Activated CD8-positive, alpha-beta memory T cell treated with anti-CD3 and anti-CD28 coated beads, Interleukin-2, amount 10 ng/mL, durations not matched to agents 7 days and 5 days (primary cell): ENCODE results near the gene TMEM53. TPM values are rescaled to one million over a fixed set of nuclear protein-coding genes. Genes with fewer than 3 reads are reported as not detected.
A peak's percentile ranks its signal among the peaks of the same experiment; 100 is the strongest.
"Not testable (repeated sequence)": the region's sequence is repeated elsewhere in the genome, so short reads cannot be mapped to it uniquely, and the experiment has no call there.

Experiments
- ATAC-seq: fragments of 150-1000 bp; cut with Tn5 transposase; one replicate; pipeline ENCODE4 v1.10.0; 2021; ENCODE audit warnings: moderate library complexity
- CTCF ChIA-PET: fragments of 350-600 bp; sonication (Branson Sonifier 250); formaldehyde crosslinking; loops from one replicate; lab custom pipeline; 2021; ENCODE audit warnings: antibody characterized with exemption; lab: Charles Lee
- DNase-seq: peaks from one replicate; pipeline ENCODE4 v3.0.0-alpha.2; 2020
- H3K27ac Mint-ChIP-seq: one replicate; pipeline ENCODE4 v1.8.0; 2021; ENCODE audit warnings: mild to moderate bottlenecking, mixed read lengths
- H3K27me3 Mint-ChIP-seq: one replicate; pipeline ENCODE4 v1.8.0; 2021; ENCODE audit warnings: mixed read lengths
- H3K36me3 Mint-ChIP-seq: one replicate; pipeline ENCODE4 v1.8.0; 2021; ENCODE audit warnings: mild to moderate bottlenecking, mixed read lengths
- H3K4me1 Mint-ChIP-seq: one replicate; pipeline ENCODE4 v1.8.0; 2021; ENCODE audit warnings: mixed read lengths
- H3K4me3 Mint-ChIP-seq: one replicate; pipeline ENCODE4 v1.8.0; 2021; ENCODE audit warnings: mild to moderate bottlenecking, moderate library complexity, mixed read lengths
- H3K9me3 Mint-ChIP-seq: one replicate; pipeline ENCODE4 v1.8.0; 2022; ENCODE audit warnings: low read depth, mixed read lengths
- total RNA-seq, 2 experiments: library from RNA; stranded (reverse); gene quantifications; one replicate each; pipeline ENCODE4 v1.2.3, GENCODE V29; 2021

The TMEM53 gene
- total RNA-seq, 2 experiments from 2014 or later: 3.6 to 3.7 TPM

- no peak for ATAC-seq
- CTCF ChIA-PET: interaction anchor here (3.7 kb wide), 1 partner anchor 8 kb away, joined by 18 read pairs; no protein-coding TSS in a partner anchor
- Mint-ChIP-seq H3K27ac (no peak overlapping the region), H3K9me3 (no peaks in the 10 kb centered on the region), H3K27me3 (no peaks in the 10 kb centered on the region), H3K4me3 (no peak overlapping the region), H3K36me3 (no peaks in the 10 kb centered on the region), H3K4me1 (peaks cover 21% of the 10 kb centered on the region)
- no peak for DNase-seq
Observed at GRCh38 chr1:44677201-44677766, 3.0 kb upstream of the TMEM53 start.

DNA sequence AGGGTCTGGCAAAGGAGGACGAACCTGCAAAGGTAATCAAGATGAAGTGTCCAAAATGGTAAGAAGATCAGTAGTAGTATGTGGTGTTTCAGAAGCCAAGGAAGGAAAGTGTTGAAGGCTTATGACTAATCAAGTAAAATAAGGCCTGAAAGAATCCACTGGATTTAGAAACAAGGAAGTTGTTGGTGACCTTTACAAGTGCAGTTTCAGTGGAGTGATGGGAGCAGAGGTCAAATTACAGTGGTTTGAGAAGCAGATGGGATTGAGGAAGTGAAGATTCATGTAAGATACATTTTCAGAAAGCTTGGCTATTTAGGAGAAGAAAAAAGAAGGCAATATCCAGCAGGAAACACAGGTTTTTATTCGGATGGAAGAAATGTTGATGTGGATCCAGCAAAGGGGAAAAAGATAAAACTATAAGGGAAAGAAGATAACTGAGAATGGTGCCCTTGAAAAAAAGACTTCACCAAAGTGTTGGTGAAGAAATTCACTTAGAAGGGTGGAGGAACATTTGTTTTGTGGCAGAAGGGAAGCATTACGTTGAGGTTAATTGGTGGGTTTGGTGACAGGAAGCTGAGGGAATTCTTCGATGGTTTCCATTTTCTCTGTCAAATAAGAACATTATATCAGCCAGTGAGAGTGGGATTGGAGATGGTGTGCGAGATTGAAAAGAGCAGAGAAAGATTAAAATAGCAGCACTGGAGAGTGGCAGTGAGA, 2.4 kb upstream of the TMEM53 start:
- H3K4me1 Mint-ChIP-seq: peaks cover 26% of the 10 kb centered on the region
- ATAC-seq: no peak
- no peaks in the 10 kb centered on the region for H3K9me3 Mint-ChIP-seq
- no peak for DNase-seq
- CTCF ChIA-PET: interaction anchor here (1.6 to 3.7 kb wide), 3 partner anchors 9 to 22 kb away, joined by 3 to 18 read pairs (median 8); no protein-coding TSS in a partner anchor
- no peak overlapping the region for H3K27ac Mint-ChIP-seq
- no peak overlapping the region for H3K4me3 Mint-ChIP-seq
- H3K27me3 Mint-ChIP-seq: no peaks in the 10 kb centered on the region
- H3K36me3 Mint-ChIP-seq: no peaks in the 10 kb centered on the region

GRCh38 chr1:44675186-44675585, 905 bp upstream of the TMEM53 start:
- Mint-ChIP-seq H3K9me3 (no peaks in the 10 kb centered on the region), H3K4me1 (peaks cover 32% of the 10 kb centered on the region), H3K27ac (peak overlapping the region; percentile 90), H3K27me3 (no peaks in the 10 kb centered on the region), H3K4me3 (peak overlapping the region; percentile 78), H3K36me3 (no peaks in the 10 kb centered on the region)
- CTCF ChIA-PET: interaction anchor here (0.7 to 6.2 kb wide), 13 partner anchors 11 to 664 kb away, joined by 3 to 49 read pairs (median 4); no protein-coding TSS in a partner anchor
- no peak for ATAC-seq
- DNase-seq: no peak

DNA sequence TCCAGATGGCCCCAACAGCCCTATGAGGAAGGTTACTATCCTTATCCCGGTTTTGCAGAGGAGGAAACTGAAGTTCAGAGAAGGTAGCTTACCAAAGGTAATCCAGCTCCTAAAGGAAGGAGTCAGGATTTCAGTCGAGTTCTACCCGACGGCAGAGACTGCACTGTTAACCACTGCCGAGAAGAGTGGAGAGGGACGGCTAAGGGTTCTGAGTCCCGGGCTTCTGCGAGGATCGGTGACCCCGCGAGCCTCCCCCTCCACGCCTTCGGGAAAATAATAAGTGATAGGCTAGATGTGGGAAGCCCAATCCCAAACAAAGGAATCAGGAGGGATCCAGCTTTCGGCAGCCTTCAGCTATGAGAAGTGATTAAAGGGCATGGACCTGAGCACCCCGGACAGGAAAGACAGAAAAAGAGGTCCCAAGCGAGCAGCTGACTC, 587 bp downstream of the TMEM53 start:
- H3K4me1 Mint-ChIP-seq: peaks cover 32% of the 10 kb centered on the region
- H3K4me3 Mint-ChIP-seq: peak overlapping the region; percentile 78
- ATAC-seq (no peak), DNase-seq (no peak)
- CTCF ChIA-PET: interaction anchor here (0.7 to 6.2 kb wide), 14 partner anchors 9 to 456 kb away, joined by 3 to 49 read pairs (median 4); partner anchors contain the start of gene RNU5D-1
- H3K36me3 Mint-ChIP-seq: no peaks in the 10 kb centered on the region
- H3K27ac Mint-ChIP-seq: peak overlapping the region; percentile 54
- H3K27me3 Mint-ChIP-seq: no peaks in the 10 kb centered on the region
- H3K9me3 Mint-ChIP-seq: no peaks in the 10 kb centered on the region

GRCh38 chr1:44672961-44673674, 1.2 kb downstream of the TMEM53 start:
- no peaks in the 10 kb centered on the region for H3K27me3 Mint-ChIP-seq
- no peak for ATAC-seq
- no peaks in the 10 kb centered on the region for H3K36me3 Mint-ChIP-seq
- peaks cover 32% of the 10 kb centered on the region for H3K4me1 Mint-ChIP-seq
- CTCF ChIA-PET: interaction anchor here (0.6 to 6.2 kb wide), 10 partner anchors 9 to 80 kb away, joined by 3 to 49 read pairs (median 5); partner anchors contain the start of gene RNU5D-1
- DNase-seq: no peak
- peak overlapping the region; percentile 78 for H3K4me3 Mint-ChIP-seq
- peak overlapping the region; percentile 54 for H3K27ac Mint-ChIP-seq
- no peaks in the 10 kb centered on the region for H3K9me3 Mint-ChIP-seq

DNA sequence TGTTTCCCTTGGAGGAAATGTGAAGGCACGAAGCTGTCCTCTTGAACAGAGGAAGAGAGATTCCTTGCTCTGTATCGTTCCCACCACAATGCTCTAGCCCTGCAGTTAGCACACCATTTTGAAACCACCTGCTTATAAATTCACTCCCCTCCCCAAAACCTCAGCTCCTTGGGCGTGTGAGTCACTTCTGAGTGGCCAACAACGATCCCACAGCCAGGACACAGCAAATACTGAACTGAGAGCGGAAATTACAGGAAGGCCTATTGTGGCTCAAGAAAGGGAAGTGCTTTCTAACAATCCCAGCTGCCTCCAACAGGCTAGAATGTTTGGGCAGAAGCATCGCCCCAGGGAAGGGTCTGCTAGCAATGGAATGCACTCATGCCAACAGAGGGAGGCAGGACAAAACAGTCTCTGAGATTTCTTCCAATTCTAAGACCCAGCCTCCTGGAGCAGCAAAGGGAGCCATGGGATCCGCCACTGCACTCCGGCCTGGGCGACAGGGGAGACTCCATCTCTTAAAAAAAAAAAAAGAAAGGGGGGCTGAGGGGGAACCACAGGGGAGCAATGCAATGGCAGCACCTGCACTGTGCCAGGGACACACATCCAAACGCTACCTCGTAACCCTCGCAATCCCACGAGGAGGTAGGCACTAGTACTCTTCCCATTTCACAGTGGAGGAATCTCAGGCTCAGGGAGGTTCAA, 1.9 kb downstream of the TMEM53 start:
- Mint-ChIP-seq H3K4me1 (peaks cover 32% of the 10 kb centered on the region), H3K9me3 (no peaks in the 10 kb centered on the region), H3K27me3 (no peaks in the 10 kb centered on the region), H3K27ac (peak overlapping the region; percentile 64), H3K4me3 (no peak overlapping the region), H3K36me3 (no peaks in the 10 kb centered on the region)
- CTCF ChIA-PET: interaction anchor here (0.6 to 6.2 kb wide), 3 partner anchors 12 to 21 kb away, joined by 3 to 49 read pairs (median 5); no protein-coding TSS in a partner anchor
- ATAC-seq (no peak), DNase-seq (peak; percentile 60)

- DNase-seq: no peak
- Mint-ChIP-seq H3K27ac (no peak overlapping the region), H3K27me3 (no peaks in the 10 kb centered on the region), H3K4me3 (no peak overlapping the region), H3K4me1 (peaks cover 32% of the 10 kb centered on the region), H3K36me3 (no peaks in the 10 kb centered on the region), H3K9me3 (no peaks in the 10 kb centered on the region)
- CTCF ChIA-PET: interaction anchor here (6.2 kb wide), 1 partner anchor 19 kb away, joined by 49 read pairs; no protein-coding TSS in a partner anchor
- no peak for ATAC-seq
Observed at GRCh38 chr1:44670751-44671640, 3.3 kb downstream of the TMEM53 start.

DNA sequence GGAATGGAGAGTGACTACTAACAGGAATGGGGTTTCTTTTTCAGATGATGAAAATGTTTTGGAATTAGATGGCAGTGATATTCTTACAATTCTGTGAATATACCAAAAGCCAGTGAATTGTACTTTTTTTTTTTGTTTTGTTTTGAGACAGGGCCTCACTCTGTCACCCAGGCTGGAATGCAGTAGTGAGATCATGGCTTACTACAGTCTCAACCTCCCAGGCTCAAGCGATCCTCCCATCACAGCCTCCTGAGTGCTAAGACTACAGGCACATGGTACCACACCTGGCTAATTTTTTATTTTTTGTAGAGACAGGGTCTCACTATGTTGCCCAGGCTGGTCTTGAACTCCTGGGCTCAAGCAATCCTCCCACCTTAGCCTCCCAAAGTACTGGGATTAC, 7.6 kb downstream of the TMEM53 start:
- H3K36me3 Mint-ChIP-seq, H3K9me3 Mint-ChIP-seq, DNase-seq, H3K4me3 Mint-ChIP-seq, CTCF ChIA-PET, H3K27ac Mint-ChIP-seq, ATAC-seq, H3K27me3 Mint-ChIP-seq: not testable (repeated sequence)
- H3K4me1 Mint-ChIP-seq: peaks cover 15% of the 10 kb centered on the region

DNA sequence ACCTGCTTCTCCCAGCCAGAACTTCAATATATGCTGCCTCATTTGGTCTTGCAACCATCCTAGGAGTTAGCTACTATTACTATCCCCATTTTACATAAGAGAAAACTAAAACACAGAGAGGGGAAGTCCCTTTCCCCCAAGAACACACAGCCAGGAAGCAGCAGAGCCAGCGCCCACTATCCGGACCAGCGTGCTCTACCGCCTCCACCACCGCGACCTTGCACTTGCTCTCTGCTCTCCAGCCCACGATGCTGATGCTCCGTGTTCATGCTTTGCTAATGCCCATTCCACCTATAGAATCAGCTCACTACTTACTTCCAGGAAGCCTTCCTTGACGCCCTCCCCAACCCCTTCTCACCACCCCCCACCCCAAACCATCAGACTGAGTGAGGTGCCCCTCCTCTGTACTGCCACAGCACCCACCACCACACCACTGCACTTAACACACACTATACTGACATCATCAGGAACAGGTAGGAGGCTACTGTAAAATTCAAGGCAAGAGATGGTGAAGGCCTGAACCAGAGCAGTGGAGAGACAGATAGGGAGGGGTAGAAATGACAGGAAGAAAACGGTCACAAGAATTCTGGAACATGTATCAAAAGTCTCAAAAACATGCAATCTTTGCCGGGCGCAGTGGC, 9.4 kb downstream of the TMEM53 start:
- H3K27me3 Mint-ChIP-seq: no peaks in the 10 kb centered on the region
- ATAC-seq: peak; percentile 76
- H3K27ac Mint-ChIP-seq: peak overlapping the region; percentile 33
- CTCF ChIA-PET: interaction anchor here (0.7 to 2.4 kb wide), 4 partner anchors 9 to 12 kb away, joined by 3 to 21 read pairs (median 6); partner anchors contain the start of gene ARMH1
- peak; percentile 50 for DNase-seq
- peaks cover 9% of the 10 kb centered on the region for H3K4me1 Mint-ChIP-seq
- no peaks in the 10 kb centered on the region for H3K9me3 Mint-ChIP-seq
- H3K36me3 Mint-ChIP-seq: no peaks in the 10 kb centered on the region
- H3K4me3 Mint-ChIP-seq: no peak overlapping the region

DNA sequence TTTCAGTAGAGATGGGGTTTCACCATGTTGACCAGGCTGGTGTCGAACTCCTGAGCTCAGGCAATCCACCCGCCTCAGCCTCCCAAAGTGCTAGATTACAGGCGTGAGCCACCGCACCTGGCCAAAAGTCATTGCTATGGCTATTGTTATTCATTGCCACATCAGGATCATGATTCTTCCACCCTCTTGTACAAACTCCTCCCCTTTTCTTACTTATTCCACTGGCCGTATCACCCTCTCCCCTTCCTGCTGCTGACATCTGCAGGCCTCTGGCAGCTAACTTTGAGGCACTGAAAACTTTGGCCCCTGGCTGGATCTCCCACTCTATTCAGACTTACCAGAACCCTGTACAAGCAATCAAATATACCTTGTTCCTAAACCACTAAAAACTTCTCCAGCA, 10.9 kb downstream of the TMEM53 start:
- Mint-ChIP-seq H3K4me1 (peaks cover 9% of the 10 kb centered on the region), H3K27me3 (no peaks in the 10 kb centered on the region)
- ATAC-seq: no peak

GRCh38 chr1:44662683-44663030, 11.6 kb downstream of the TMEM53 start:
- Mint-ChIP-seq H3K27ac (no peak overlapping the region), H3K4me1 (peaks cover 9% of the 10 kb centered on the region), H3K4me3 (no peak overlapping the region), H3K9me3 (no peaks in the 10 kb centered on the region), H3K27me3 (no peaks in the 10 kb centered on the region), H3K36me3 (no peaks in the 10 kb centered on the region)
- DNase-seq (no peak), ATAC-seq (no peak)
- CTCF ChIA-PET: interaction anchor here (0.9 to 3.2 kb wide), 4 partner anchors 10 to 345 kb away, joined by 3 to 20 read pairs (median 4); no protein-coding TSS in a partner anchor

More for the DNA sequence above, 10.9 kb downstream of the TMEM53 start:
- CTCF ChIA-PET: interaction anchor here (0.9 to 3.2 kb wide), 4 partner anchors 11 to 33 kb away, joined by 3 to 20 read pairs (median 6); partner anchors contain the start of gene ARMH1
- no peak for DNase-seq
- no peaks in the 10 kb centered on the region for H3K9me3 Mint-ChIP-seq
- no peak overlapping the region for H3K4me3 Mint-ChIP-seq
- no peak overlapping the region for H3K27ac Mint-ChIP-seq
- H3K36me3 Mint-ChIP-seq: no peaks in the 10 kb centered on the region
